HG02852 (cell line): ENCODE data around the gene DNAJC5.

Experiments
- ATAC-seq: cut with Tn5 transposase; IDR thresholded peaks from one replicate; pipeline ENCODE4 v1.9.1; 2021; ENCODE audit warnings: mild to moderate bottlenecking, moderate library complexity; ENCODE audit not compliant: unreplicated experiment

The DNAJC5 gene

DNA sequence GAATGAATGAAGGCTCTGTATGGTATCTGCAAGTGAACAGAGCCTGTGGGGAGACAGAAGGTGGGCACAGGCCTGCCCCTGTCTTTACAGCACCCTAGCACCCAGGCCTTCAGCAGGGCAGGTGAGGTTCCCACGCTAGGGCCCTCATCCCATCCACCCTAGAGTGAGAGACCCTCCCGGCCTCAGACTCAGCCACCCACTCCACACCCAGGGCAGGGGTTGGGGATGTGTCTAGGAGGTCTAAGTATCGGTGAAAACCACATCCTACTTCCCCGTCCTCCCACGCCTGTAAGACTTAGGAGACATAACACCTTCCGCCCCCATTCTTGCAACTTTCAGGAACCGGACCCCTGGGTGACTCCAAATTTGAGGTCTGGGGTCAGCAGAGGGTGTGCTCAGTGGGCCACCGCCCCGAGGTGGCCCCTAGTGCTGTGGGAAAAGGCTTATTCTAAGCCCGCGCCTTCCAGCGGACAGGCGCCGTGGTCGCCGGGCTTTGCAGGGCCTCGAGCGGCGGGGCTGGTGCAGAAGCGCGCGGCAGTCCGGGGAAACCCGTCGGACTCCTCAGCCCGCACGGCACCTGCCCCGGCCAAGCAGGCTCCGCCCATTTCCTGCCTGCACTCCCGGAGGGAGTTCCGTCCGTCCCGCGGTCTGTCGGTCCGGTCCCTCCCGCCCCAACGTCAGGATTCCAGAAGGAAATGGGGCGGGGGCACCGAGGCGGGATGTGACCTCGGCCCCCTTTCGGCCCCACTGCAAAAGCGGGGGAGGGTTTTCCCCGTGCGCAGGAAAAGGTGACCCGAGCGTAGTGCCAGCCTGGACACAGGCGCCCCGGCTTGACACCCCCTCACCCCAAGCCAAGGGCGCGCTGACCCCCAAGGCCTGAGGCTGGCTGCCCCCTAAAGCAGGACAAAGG lies 83.6 kb downstream of the DNAJC5 start:
- ATAC-seq, result peak; percentile 39

- ATAC-seq, result no peak
Observed at GRCh38 chr20:63979229-63979556, 84.3 kb downstream of the DNAJC5 start.

GRCh38 chr20:63979557-63980316 lies 84.8 kb downstream of the DNAJC5 start, which contains the start of gene SAMD10:
Gene SAMD10 (minus strand): TSS chr20:63979642. CDS start chr20:63979467, 175 bp downstream.
- no peak for ATAC-seq

- ATAC-seq, result no peak
Observed at GRCh38 chr20:63980317-63980805, 85.4 kb downstream of the DNAJC5 start.

GRCh38 chr20:63980806-63981728 lies 86.1 kb downstream of the DNAJC5 start, which contains the start of gene PRPF6:
Gene PRPF6 (plus strand): TSS chr20:63981132. CDS start chr20:63981246, 114 bp downstream.
- peak; percentile 57 for ATAC-seq

DNA sequence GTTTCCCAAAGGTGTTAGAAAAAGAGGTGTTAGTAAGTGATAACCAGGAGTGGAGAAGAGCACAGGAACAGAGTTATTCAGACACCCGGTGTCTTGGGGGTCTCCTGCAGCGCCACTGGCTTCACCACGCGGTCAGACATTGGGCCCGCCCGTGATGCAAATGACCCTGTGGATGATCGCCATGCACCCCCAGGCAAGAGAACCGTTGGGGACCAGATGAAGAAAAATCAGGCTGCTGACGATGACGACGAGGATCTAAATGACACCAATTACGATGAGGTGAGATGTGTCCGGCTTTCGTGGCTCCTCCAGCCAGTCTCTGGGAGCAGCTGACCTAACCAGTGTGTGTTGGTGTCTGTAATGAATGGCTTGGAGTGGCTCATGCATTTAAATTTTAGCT lies 88.0 kb downstream of the DNAJC5 start:
- no peak for ATAC-seq
